ENCODE data around the gene MAP4K4.
A peak's percentile ranks its signal among the peaks of the same experiment; 100 is the strongest.

Gene MAP4K4

DNA sequence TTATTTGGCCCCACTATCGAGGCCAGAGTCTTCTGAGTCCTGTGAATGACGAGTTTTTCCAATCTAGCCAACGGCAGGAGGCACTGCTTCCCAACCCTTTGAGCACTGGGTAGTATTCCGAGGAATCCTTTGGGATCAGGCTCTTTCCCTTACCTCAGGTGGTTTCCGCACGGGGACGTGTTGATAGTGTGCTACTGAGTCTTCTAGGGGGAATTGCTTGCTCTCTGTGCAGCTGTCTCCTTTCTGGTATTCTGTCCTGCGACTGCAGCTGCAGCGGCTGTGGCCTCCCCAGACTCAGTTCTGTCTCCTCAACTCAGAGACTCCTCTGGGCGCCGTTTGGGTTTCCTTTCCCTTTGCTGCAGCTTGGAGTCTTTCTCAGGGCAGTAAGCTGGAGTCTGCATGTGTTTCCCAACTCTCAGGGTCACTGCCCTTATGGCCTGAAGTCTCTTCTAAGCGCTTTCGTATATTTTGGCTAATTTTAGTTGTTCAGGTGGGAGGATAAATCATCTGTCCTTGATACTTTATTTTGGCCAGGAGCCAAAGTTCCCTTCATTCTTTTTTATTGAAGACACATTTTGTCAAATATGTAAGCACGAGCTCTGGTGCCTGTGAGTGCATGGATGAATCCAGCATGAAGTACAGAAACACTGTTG, 118.4 kb downstream of the MAP4K4 start:
- no peak for DNase-seq (ENCODE audit: low read depth)
- no peak for TF ChIP-seq CTCF (IDR thresholded peaks at IDR 0.05; ENCODE audit: insufficient read depth, low read depth, low read length, missing control alignments)
- no peak overlapping the region for H3K4me3 ChIP-seq (ENCODE audit: low read length)

GRCh38 chr2:101816598-101816997, 119.1 kb downstream of the MAP4K4 start:
- TF ChIP-seq CTCF (IDR thresholded peaks at IDR 0.05; ENCODE audit: insufficient read depth, low read depth, low read length, missing control alignments): no peak
- DNase-seq (ENCODE audit: low read depth): no peak
- no peak overlapping the region for H3K4me3 ChIP-seq (ENCODE audit: low read length)

- no peak for DNase-seq (ENCODE audit: low read depth)
- H3K4me3 ChIP-seq (ENCODE audit: low read length): no peak overlapping the region
Observed at GRCh38 chr2:101817481-101817880, 120.0 kb downstream of the MAP4K4 start.

DNA sequence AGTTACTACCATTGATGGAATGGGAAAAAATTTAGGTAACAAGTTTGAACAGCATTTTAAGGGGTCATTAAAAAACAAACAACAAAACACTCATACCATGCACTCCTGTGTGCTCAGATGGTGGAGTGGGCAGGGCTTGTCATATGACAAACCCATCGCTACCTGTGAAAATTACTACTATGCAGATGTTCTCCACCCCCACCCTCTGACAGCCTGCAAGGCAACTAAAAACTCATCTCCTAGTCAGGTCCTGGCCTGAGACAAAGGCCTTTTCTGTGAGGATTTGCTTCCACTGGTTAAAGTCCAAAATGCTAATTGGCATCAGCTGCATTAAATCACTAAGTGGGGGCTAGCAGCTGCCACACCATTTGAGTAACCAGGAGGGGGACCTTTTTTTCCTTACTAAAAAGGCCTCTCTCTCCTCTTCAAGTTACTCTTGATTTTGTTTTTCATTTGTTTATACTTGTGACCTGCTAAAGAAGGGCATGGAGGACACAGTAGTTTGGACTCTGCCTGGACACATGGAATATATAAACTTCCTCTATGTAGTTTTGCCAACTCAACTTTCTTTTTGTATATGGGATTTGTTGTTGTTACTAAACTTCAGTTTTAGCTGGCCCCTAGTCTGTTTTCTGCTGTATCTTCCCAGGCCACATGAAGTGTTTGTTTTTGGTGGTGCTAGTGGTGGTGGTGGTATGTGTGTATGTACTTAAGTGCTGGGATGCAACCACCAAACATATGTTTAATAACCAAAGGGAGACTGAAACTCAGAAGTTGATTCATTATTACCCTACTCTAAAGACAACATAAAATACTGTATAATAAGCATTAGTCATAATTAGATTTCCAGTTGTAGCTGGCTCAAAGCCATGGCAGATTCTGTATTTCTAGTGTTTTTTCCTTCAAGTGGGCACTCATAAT, 121.3 kb downstream of the MAP4K4 start:
- peak; percentile 92 for DNase-seq (ENCODE audit: low read depth)
- no peak for TF ChIP-seq CTCF (IDR thresholded peaks at IDR 0.05; ENCODE audit: insufficient read depth, low read depth, low read length, missing control alignments)
- H3K4me3 ChIP-seq (ENCODE audit: low read length): no peak overlapping the region

More at GRCh38 chr2:101817481-101817880, 120.0 kb downstream of the MAP4K4 start:
- no peak for TF ChIP-seq CTCF (IDR thresholded peaks at IDR 0.05; ENCODE audit: insufficient read depth, low read depth, low read length, missing control alignments)

DNA sequence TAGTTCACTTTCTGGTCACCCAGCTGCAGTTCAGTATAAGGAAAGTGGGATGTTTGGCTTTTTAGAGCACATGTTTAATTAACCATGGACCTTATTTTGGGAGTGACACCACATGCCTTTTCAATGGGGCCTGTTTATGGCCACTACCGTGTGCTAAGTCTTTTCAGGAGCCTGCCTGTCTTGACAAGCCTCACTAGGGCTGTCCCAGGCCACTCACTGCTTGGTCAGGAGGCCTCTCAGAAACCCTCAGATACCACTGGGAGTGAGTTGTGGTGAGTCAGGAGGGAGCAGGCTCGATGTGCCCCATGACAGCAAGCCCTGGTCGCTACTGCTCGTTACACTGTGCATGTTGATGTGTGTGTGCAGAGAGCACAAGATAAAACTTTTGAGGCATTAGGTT, 123.0 kb downstream of the MAP4K4 start:
- no peak overlapping the region for H3K4me3 ChIP-seq (ENCODE audit: low read length)

More for the DNA sequence above, 123.0 kb downstream of the MAP4K4 start:
- no peak for TF ChIP-seq CTCF (IDR thresholded peaks at IDR 0.05; ENCODE audit: insufficient read depth, low read depth, low read length, missing control alignments)
- peak; percentile 99 for DNase-seq (ENCODE audit: low read depth)
